Mucosa of descending colon (tissue), 3 donors: ENCODE measurements around the gene CALN1. TPM values are rescaled to one million over a fixed set of nuclear protein-coding genes. Genes with fewer than 3 reads are reported as not detected.

Experiments used
- ATAC-seq: fragments of 200-7000 bp; cut with Tn5 transposase; one replicate; pipeline ENCODE4 v1.9.1; 2020; ENCODE audit warnings: mild to moderate bottlenecking, moderate library complexity
- DNase-seq, 3 donors: peaks; one replicate each; pipeline ENCODE4 v3.0.0-alpha.2; 2020
- H3K36me3 ChIP-seq: fragments of 200-600 bp; one replicate; pipeline ENCODE4 v1.8.0; 2021; ENCODE audit warnings: low read depth, mild to moderate bottlenecking
- H3K4me1 ChIP-seq: fragments of 200-600 bp; one replicate; pipeline ENCODE4 v1.8.0; 2021; ENCODE audit warnings: low read depth, mild to moderate bottlenecking
- H3K4me3 ChIP-seq: fragments of 200-600 bp; one replicate; pipeline ENCODE4 v1.8.0; 2021; ENCODE audit warnings: mild to moderate bottlenecking
- H3K9me3 ChIP-seq: fragments of 200-600 bp; one replicate; pipeline ENCODE4 v1.8.0; 2021; ENCODE audit warnings: mild to moderate bottlenecking
- intact Hi-C, 2 donors: fragments of 100-400 bp; cut with DNase I in 1 of 2; cut with micrococcal nuclease in 1 of 2; formaldehyde crosslinking; loops; one replicate each; pipeline versions ENCODE4 v1.11.0 to v1.11.1; 2022; cut with DNase I, micrococcal nuclease
- total RNA-seq, 3 donors: library from RNA; stranded (reverse); fragmentation: NEBNext Ultra II Directional in 2 of 3; extraction: Animal tissue kit (Norgen Biotek cat#: 25700) in 2 of 3; gene quantifications; one replicate each; pipeline versions ENCODE4 v1.2.1 to v1.2.4, GENCODE V29; 2021 to 2023
- TF ChIP-seq, protein P1 (sequence below): fragments of 200-600 bp; IDR thresholded peaks from one replicate; pipeline ENCODE4 v1.8.0; 2022; ENCODE audit warnings: antibody characterized with exemption, mild to moderate bottlenecking
- donor health status: DM: no; HTN: no; CAD: no; lungs with moderate emphysema.
- donor health status: DM: no; HTN: no; CAD: no.
- donor health status: DM: no; HTN: yes; CAD: no.

CALN1 gene
- total RNA-seq, 3 donors from 2014 or later = not detected

DNA sequence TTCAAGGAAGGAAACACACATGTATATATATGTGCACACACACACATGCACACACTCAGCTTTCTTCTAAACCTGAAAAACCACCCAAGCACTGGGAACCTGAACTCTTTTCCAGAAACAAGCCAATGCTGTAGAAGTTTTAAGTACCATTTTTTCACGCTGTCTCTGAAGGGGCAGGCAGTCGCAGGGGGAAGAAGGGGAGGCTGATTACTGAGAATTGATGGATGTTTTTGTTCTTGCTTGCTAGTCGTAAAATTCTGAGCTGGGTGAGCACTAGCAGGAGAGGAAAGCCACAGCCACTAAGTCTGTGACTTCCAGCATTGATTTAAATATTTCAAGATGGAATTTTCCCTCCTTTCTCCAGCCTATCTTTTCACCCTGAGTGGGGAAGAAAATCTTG, 391.8 kb downstream of the CALN1 start:
- intact Hi-C loops = no loop called here
- Histone ChIP-seq H3K4me1 (no peaks in the 10 kb centered on the region), H3K36me3 (no peaks in the 10 kb centered on the region), H3K4me3 (no peak overlapping the region), H3K9me3 (peaks cover 65% of the 10 kb centered on the region)
- no peak for ATAC-seq
- TF ChIP-seq, protein P1, sequence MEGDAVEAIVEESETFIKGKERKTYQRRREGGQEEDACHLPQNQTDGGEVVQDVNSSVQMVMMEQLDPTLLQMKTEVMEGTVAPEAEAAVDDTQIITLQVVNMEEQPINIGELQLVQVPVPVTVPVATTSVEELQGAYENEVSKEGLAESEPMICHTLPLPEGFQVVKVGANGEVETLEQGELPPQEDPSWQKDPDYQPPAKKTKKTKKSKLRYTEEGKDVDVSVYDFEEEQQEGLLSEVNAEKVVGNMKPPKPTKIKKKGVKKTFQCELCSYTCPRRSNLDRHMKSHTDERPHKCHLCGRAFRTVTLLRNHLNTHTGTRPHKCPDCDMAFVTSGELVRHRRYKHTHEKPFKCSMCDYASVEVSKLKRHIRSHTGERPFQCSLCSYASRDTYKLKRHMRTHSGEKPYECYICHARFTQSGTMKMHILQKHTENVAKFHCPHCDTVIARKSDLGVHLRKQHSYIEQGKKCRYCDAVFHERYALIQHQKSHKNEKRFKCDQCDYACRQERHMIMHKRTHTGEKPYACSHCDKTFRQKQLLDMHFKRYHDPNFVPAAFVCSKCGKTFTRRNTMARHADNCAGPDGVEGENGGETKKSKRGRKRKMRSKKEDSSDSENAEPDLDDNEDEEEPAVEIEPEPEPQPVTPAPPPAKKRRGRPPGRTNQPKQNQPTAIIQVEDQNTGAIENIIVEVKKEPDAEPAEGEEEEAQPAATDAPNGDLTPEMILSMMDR = no peak
- no peak for DNase-seq

GRCh38 chr7:72019436-72019835, 392.7 kb downstream of the CALN1 start:
- H3K4me1 ChIP-seq = no peaks in the 10 kb centered on the region
- TF ChIP-seq, protein P1 = no peak
- no peak for DNase-seq
- peaks cover 62% of the 10 kb centered on the region for H3K9me3 ChIP-seq
- no peaks in the 10 kb centered on the region for H3K36me3 ChIP-seq
- ATAC-seq = no peak
- intact Hi-C loops = no loop called here
- no peak overlapping the region for H3K4me3 ChIP-seq

DNA sequence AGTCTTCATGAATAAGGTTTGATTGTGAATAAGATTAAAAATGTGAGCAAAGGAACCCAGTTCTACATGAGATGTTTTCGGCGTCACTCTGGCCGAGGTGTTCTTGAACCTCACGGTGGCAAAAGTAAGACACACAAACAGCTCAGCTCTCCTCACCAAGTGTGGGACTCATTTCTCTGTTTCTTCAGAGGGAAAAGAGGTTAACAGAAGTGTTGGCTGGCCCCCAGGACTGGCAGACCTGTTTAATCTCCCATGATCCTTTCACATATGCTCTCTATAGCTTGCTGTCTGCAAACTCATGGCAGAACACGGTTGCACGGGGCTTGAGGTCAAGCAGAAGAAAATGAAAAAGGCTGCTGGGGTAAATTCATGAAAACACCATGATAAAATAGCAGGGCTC, 394.4 kb downstream of the CALN1 start:
- intact Hi-C loops = no loop called here
- TF ChIP-seq, protein P1 = no peak
- ATAC-seq = no peak
- Histone ChIP-seq H3K4me3 (no peak overlapping the region), H3K4me1 (no peaks in the 10 kb centered on the region), H3K9me3 (peaks cover 59% of the 10 kb centered on the region), H3K36me3 (no peaks in the 10 kb centered on the region)
- DNase-seq = no peak

- Histone ChIP-seq H3K36me3 (no peaks in the 10 kb centered on the region), H3K4me3 (no peak overlapping the region), H3K9me3 (peaks cover 51% of the 10 kb centered on the region), H3K4me1 (no peaks in the 10 kb centered on the region)
- DNase-seq (no peak), ATAC-seq (no peak)
- TF ChIP-seq, protein P1 = no peak
- intact Hi-C loops = no loop called here
Measured at GRCh38 chr7:72016574-72016973, 395.6 kb downstream of the CALN1 start.

DNA sequence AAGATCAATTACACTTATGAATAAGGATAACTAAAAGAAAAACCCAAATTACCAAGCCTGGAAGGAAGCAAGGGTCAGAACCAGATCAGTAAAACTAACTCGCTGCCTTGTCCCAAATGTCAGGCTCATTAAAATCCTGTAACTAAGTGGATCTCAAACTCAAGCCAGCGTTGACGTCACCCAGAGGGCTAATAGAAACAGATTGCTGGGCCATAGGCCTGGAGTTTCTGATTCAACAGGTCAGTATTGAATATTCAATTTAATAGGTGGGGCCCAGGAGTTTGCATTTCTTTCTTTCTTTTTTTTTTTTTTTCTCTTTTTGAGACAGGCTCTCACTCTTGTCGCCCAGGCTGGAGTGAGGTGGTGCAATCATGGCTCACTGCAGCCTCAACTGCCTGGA, 397.0 kb downstream of the CALN1 start:
- no peak overlapping the region for H3K4me3 ChIP-seq
- TF ChIP-seq, protein P1 = no peak
- H3K9me3 ChIP-seq = peaks cover 55% of the 10 kb centered on the region
- no peaks in the 10 kb centered on the region for H3K4me1 ChIP-seq
- ATAC-seq = no peak
- DNase-seq = no peak
- intact Hi-C loops = no loop called here
- no peaks in the 10 kb centered on the region for H3K36me3 ChIP-seq

- intact Hi-C loops = no loop called here
- Histone ChIP-seq H3K4me1 (no peaks in the 10 kb centered on the region), H3K36me3 (no peaks in the 10 kb centered on the region), H3K9me3 (peaks cover 34% of the 10 kb centered on the region), H3K4me3 (no peak overlapping the region)
- no peak for DNase-seq
- TF ChIP-seq, protein P1 = no peak
- no peak for ATAC-seq
Measured at GRCh38 chr7:72007018-72007417, 405.1 kb downstream of the CALN1 start.
